ENCODE measurements around the gene TLX2.
A peak's percentile ranks its signal among the peaks of the same experiment; 100 is the strongest.

The TLX2 gene

GRCh38 chr2:74499267-74499939 lies 14.8 kb upstream of the TLX2 start, which contains the start of gene LBX2:
Gene LBX2 (minus strand): TSS chr2:74499603. CDS start chr2:74499537, 66 bp downstream.
- Histone ChIP-seq H3K36me3 (ENCODE audit: control insufficient read depth, insufficient read depth, low read length) (no peaks in the 10 kb centered on the region), H3K4me3 (ENCODE audit: low read depth, low read length) (peak within 1 kb of the TSS; percentile 45), H3K27me3 (ENCODE audit: control insufficient read depth, insufficient read depth, low read length) (peaks cover 94% of the 10 kb centered on the region), H3K9me3 (ENCODE audit: control insufficient read depth, insufficient read depth, low read length) (no peaks in the 10 kb centered on the region), H3K4me1 (ENCODE audit: control insufficient read depth, insufficient read depth, low read length) (no peaks in the 10 kb centered on the region), H3K9ac (ENCODE audit: low read depth, low read length) (no peak within 1 kb of the TSS)

- Histone ChIP-seq H3K4me1 (ENCODE audit: control insufficient read depth, insufficient read depth, low read length) (no peaks in the 10 kb centered on the region), H3K36me3 (ENCODE audit: control insufficient read depth, insufficient read depth, low read length) (no peaks in the 10 kb centered on the region), H3K9ac (ENCODE audit: low read depth, low read length) (no peak overlapping the region), H3K9me3 (ENCODE audit: control insufficient read depth, insufficient read depth, low read length) (no peaks in the 10 kb centered on the region), H3K27me3 (ENCODE audit: control insufficient read depth, insufficient read depth, low read length) (peaks cover 100% of the 10 kb centered on the region), H3K4me3 (ENCODE audit: low read depth, low read length) (peak overlapping the region; percentile 41)
These were observed 14.2 kb upstream of the TLX2 start for GRCh38 chr2:74499940-74500577.

GRCh38 chr2:74500578-74500946 lies 13.7 kb upstream of the TLX2 start:
- Histone ChIP-seq H3K4me3 (ENCODE audit: low read depth, low read length) (peak overlapping the region; percentile 41), H3K27me3 (ENCODE audit: control insufficient read depth, insufficient read depth, low read length) (peaks cover 100% of the 10 kb centered on the region), H3K36me3 (ENCODE audit: control insufficient read depth, insufficient read depth, low read length) (peaks cover 4% of the 10 kb centered on the region), H3K9me3 (ENCODE audit: control insufficient read depth, insufficient read depth, low read length) (no peaks in the 10 kb centered on the region), H3K9ac (ENCODE audit: low read depth, low read length) (no peak overlapping the region), H3K4me1 (ENCODE audit: control insufficient read depth, insufficient read depth, low read length) (no peaks in the 10 kb centered on the region)

- peak overlapping the region; percentile 48 for H3K4me3 ChIP-seq (ENCODE audit: low read depth, low read length)
These were observed 12.7 kb upstream of the TLX2 start for GRCh38 chr2:74501335-74502071.

GRCh38 chr2:74502147-74502719 lies 12.0 kb upstream of the TLX2 start:
- Histone ChIP-seq H3K4me3 (ENCODE audit: low read depth, low read length) (peak overlapping the region; percentile 48), H3K27me3 (ENCODE audit: control insufficient read depth, insufficient read depth, low read length) (peaks cover 91% of the 10 kb centered on the region), H3K4me1 (ENCODE audit: control insufficient read depth, insufficient read depth, low read length) (peaks cover 3% of the 10 kb centered on the region), H3K9ac (ENCODE audit: low read depth, low read length) (no peak overlapping the region), H3K36me3 (ENCODE audit: control insufficient read depth, insufficient read depth, low read length) (peaks cover 4% of the 10 kb centered on the region), H3K9me3 (ENCODE audit: control insufficient read depth, insufficient read depth, low read length) (no peaks in the 10 kb centered on the region)

More at GRCh38 chr2:74501335-74502071, 12.7 kb upstream of the TLX2 start:
- Histone ChIP-seq H3K9me3 (ENCODE audit: control insufficient read depth, insufficient read depth, low read length) (no peaks in the 10 kb centered on the region), H3K9ac (ENCODE audit: low read depth, low read length) (no peak overlapping the region), H3K36me3 (ENCODE audit: control insufficient read depth, insufficient read depth, low read length) (peaks cover 4% of the 10 kb centered on the region), H3K27me3 (ENCODE audit: control insufficient read depth, insufficient read depth, low read length) (peaks cover 95% of the 10 kb centered on the region), H3K4me1 (ENCODE audit: control insufficient read depth, insufficient read depth, low read length) (peaks cover under 1% of the 10 kb centered on the region)

- Histone ChIP-seq H3K4me3 (ENCODE audit: low read depth, low read length) (peak overlapping the region; percentile 48), H3K27me3 (ENCODE audit: control insufficient read depth, insufficient read depth, low read length) (peaks cover 84% of the 10 kb centered on the region), H3K9ac (ENCODE audit: low read depth, low read length) (peak overlapping the region; percentile 60), H3K9me3 (ENCODE audit: control insufficient read depth, insufficient read depth, low read length) (no peaks in the 10 kb centered on the region), H3K4me1 (ENCODE audit: control insufficient read depth, insufficient read depth, low read length) (peaks cover 3% of the 10 kb centered on the region), H3K36me3 (ENCODE audit: control insufficient read depth, insufficient read depth, low read length) (peaks cover 4% of the 10 kb centered on the region)
These were observed 11.3 kb upstream of the TLX2 start for GRCh38 chr2:74502720-74503505.

GRCh38 chr2:74503506-74504475 lies 10.5 kb upstream of the TLX2 start:
- Histone ChIP-seq H3K9me3 (ENCODE audit: control insufficient read depth, insufficient read depth, low read length) (no peaks in the 10 kb centered on the region), H3K9ac (ENCODE audit: low read depth, low read length) (peak overlapping the region; percentile 60), H3K4me3 (ENCODE audit: low read depth, low read length) (peak overlapping the region; percentile 48), H3K4me1 (ENCODE audit: control insufficient read depth, insufficient read depth, low read length) (peaks cover 3% of the 10 kb centered on the region), H3K36me3 (ENCODE audit: control insufficient read depth, insufficient read depth, low read length) (peaks cover 4% of the 10 kb centered on the region), H3K27me3 (ENCODE audit: control insufficient read depth, insufficient read depth, low read length) (peaks cover 83% of the 10 kb centered on the region)

- Histone ChIP-seq H3K4me1 (ENCODE audit: control insufficient read depth, insufficient read depth, low read length) (peaks cover 3% of the 10 kb centered on the region), H3K36me3 (ENCODE audit: control insufficient read depth, insufficient read depth, low read length) (peaks cover 4% of the 10 kb centered on the region), H3K9ac (ENCODE audit: low read depth, low read length) (no peak overlapping the region), H3K4me3 (ENCODE audit: low read depth, low read length) (peak overlapping the region; percentile 48), H3K9me3 (ENCODE audit: control insufficient read depth, insufficient read depth, low read length) (no peaks in the 10 kb centered on the region), H3K27me3 (ENCODE audit: control insufficient read depth, insufficient read depth, low read length) (peaks cover 83% of the 10 kb centered on the region)
These were observed 9.7 kb upstream of the TLX2 start for GRCh38 chr2:74504591-74504990.

- Histone ChIP-seq H3K36me3 (ENCODE audit: control insufficient read depth, insufficient read depth, low read length) (peaks cover 4% of the 10 kb centered on the region), H3K9me3 (ENCODE audit: control insufficient read depth, insufficient read depth, low read length) (no peaks in the 10 kb centered on the region), H3K27me3 (ENCODE audit: control insufficient read depth, insufficient read depth, low read length) (peaks cover 83% of the 10 kb centered on the region), H3K9ac (ENCODE audit: low read depth, low read length) (no peak overlapping the region), H3K4me1 (ENCODE audit: control insufficient read depth, insufficient read depth, low read length) (peaks cover 3% of the 10 kb centered on the region), H3K4me3 (ENCODE audit: low read depth, low read length) (no peak overlapping the region)
These were observed 8.6 kb upstream of the TLX2 start for GRCh38 chr2:74505448-74506246.

Measured in iPS-15b (cell line).